HG03342 (cell line): ENCODE results near the gene GPX4.

ENCODE experiments used
- ATAC-seq: cut with Tn5 transposase; IDR thresholded peaks from one replicate; pipeline ENCODE4 v1.9.1; 2021; ENCODE audit warnings: mild to moderate bottlenecking, moderate library complexity; ENCODE audit not compliant: unreplicated experiment

The GPX4 gene, protein sequence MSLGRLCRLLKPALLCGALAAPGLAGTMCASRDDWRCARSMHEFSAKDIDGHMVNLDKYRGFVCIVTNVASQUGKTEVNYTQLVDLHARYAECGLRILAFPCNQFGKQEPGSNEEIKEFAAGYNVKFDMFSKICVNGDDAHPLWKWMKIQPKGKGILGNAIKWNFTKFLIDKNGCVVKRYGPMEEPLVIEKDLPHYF

DNA sequence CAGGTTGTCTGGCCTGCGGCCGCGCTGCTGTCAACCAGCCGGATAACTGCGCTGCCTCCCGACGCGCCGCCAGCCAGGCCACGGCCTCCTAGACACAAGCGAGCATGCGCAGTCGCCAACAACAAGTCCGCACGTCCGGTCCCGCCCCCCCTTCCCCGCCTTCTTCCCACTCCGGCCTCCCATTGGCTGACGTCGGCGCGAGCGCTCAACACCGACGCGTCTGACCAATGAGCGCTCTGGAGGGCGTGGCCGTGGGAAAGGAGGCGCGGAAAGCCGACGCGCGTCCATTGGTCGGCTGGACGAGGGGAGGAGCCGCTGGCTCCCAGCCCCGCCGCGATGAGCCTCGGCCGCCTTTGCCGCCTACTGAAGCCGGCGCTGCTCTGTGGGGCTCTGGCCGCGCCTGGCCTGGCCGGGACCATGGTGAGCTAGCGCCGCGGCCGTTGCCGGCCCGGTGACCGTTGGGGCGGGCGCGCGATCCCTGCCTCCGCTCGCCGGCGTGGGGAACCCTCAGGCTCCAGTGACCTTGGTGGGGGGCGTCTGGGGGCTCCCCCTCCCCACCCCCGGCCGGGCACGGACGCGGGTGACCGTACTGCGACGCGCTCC is at the start of gene GPX4:
TSS of gene GPX4 (plus strand) at position 287 of the 603 bp plus-strand sequence. CDS start at position 337, 50 bp downstream.
- peak; percentile 65 for ATAC-seq

DNA sequence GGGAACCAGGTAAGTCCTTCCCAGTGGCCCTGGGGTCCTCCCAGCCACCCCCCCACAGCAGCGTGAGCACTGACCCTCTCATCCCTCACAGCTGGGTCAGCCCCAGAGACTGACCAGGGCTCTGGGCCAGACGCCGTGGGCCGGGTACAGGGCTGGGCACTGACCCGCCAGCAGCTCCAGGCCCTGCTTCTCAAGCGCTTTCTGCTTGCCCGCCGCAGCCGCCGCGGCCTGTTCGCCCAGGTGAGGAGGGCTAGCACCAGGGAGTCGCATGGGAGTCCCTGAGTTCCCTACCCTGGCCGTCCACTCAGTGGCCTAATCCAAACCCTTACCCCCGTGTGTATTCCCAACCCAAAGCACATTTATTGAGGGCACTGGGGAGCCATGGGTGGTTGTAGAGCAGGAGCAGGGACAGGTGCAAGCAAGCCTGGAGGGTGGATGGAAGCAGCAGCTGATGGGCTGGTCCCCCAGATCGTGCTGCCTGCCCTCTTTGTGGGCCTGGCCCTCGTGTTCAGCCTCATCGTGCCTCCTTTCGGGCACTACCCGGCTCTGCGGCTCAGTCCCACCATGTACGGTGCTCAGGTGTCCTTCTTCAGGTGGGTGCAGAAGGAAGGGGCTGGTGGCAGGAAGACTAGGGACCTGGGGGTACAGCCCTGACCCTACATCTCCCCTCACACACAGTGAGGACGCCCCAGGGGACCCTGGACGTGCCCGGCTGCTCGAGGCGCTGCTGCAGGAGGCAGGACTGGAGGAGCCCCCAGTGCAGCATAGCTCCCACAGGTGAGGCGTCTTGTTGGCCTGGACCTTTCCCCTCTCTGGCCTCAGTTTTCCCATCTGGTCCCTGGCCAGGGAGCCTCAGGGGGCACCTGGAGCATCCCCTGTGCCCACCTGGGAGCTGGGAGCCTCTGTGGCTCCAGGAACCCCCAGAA is 49.4 kb upstream of the GPX4 start:
- no peak for ATAC-seq

DNA sequence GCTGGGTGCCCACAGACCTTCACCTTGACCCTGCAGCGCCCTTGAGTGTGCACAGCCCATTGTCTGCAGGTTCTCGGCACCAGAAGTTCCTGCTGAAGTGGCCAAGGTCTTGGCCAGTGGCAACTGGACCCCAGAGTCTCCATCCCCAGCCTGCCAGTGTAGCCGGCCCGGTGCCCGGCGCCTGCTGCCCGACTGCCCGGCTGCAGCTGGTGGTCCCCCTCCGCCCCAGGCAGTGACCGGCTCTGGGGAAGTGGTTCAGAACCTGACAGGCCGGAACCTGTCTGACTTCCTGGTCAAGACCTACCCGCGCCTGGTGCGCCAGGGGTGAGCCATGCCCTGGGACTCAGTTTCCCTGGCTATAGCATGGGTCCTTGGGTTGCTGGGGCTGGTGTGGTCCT is 48.8 kb upstream of the GPX4 start:
- no peak for ATAC-seq

DNA sequence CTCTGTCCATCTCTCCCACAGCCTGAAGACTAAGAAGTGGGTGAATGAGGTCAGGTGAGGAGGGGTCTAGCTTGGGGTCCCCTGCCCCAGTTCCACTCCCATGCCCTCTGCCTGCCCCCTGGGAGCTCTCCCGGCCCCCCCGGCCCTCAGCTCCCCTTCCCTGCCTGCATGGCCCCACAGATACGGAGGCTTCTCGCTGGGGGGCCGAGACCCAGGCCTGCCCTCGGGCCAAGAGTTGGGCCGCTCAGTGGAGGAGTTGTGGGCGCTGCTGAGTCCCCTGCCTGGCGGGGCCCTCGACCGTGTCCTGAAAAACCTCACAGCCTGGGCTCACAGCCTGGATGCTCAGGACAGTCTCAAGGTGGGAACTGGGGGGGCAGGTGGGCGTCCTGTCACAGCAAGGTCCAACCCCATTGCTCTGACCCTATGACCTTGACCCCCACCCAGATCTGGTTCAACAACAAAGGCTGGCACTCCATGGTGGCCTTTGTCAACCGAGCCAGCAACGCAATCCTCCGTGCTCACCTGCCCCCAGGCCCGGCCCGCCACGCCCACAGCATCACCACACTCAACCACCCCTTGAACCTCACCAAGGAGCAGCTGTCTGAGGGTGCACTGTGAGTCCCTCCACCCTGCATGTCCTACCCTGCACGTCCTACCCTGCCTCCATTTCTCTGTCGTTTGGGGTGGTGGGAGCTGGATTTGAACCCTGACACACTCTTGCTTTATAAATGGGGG is 47.7 kb upstream of the GPX4 start:
- no peak for ATAC-seq

DNA sequence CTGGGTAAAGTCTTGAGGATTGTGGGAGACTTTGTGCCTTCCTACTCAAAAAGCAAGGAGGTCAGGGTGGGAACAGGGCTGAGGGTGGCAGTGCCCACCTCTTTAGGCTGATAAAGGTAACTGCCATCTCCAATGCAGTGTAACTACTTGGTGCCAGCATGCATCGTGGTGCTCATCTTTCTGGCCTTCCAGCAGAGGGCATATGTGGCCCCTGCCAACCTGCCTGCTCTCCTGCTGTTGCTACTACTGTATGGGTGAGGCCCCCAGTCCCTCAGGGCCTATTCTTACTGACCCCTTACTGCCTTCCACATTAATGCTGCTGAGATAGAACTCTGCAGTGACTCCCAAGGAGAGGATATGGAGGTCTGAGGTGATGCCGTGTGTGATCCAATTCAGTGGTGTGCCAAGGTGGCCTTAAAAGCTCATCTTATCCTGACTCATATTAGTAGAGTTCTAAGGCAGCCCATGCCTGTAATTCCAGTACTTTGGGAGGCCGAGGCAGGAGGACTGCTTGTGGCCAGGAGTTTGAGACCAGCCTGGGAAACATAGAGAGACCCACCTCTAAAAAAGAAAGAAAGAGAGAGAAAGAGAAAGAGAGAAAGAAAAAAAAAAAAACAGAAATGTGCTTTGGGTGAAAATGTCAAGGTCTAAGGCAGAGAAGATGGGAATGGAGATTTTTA is 46.5 kb upstream of the GPX4 start:
- ATAC-seq, result no peak

DNA sequence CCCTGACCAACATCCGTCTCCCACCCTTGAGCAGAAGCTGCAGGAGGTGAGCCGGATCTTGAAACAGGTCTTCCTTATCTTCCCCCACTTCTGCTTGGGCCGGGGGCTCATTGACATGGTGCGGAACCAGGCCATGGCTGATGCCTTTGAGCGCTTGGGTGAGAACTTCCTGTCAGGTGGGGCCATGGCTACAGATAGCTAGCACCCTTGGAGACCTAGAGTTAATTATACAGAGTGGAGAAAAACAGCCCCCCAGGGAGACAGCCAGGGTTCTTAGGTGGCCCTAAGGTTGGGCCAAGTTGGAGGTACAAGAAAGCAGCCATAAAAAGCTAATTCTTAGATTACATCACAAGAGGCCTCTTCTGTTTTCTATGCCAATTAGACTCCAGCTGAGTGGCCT is 45.7 kb upstream of the GPX4 start:
- ATAC-seq, result no peak

DNA sequence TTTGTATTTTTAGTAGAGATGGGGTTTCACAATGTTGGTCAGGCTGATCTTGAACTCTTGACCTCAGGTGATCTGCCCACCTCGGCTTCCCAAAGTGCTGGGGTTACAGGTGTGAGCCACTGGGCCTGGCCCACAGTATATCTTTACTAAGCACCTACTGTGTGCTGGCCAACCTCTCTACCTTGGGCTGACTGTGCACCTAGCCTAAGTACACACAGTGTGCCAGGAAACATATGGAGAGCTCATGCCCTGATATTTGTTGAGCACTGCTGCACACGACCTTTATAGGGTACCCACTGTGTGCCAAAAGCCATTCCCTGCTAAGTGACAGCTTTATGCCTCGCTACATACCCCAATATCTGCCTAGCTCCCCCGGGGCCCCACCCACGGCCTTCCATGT is 43.1 kb upstream of the GPX4 start:
- ATAC-seq, result no peak

DNA sequence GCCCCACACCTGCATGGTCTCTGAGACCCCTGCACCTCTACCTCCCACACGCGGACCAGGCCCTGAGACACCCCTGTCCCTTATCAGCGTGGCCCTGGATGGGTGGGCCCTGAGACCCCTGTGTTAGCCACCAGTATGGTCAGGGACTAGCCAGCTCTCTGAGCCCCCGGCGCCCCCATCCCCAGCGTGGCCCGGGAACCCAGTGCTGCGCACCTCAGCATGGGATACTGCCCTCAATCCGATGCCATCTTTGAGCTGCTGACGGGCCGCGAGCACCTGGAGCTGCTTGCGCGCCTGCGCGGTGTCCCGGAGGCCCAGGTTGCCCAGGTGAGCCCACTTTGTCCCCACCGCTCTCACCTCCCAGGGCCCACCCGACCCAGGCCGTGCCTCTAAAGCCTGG is 41.8 kb upstream of the GPX4 start:
- ATAC-seq, result no peak

DNA sequence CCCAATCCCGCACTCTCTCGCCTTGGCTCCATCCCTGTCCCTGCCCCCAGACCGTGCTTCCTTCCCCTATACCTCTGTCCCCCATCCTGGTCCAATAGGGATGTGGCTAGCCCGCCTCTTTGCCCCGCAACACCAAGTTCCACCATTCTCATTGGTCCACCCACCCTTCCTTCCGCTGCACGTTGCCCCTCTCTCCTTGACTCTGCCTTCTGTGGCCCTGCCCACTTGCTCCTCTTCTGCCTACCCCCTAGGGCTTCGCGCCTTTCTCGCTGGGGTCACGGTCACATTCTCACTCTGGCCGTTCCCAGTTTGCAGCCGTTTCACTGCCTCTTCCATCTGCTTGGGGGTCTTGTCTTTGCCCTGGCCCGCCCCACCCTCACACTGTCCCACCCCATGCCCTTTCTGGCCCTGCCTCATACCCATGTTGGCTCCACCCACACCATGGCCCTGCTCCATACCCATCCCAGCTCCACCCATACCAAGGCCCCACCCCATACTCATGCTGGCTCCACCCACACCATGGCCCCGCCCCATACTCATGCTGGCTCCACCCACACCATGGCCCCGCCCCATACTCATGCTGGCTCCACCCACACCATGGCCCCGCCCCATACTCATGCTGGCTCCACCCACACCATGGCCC is 41.3 kb upstream of the GPX4 start:
- ATAC-seq, result no peak

DNA sequence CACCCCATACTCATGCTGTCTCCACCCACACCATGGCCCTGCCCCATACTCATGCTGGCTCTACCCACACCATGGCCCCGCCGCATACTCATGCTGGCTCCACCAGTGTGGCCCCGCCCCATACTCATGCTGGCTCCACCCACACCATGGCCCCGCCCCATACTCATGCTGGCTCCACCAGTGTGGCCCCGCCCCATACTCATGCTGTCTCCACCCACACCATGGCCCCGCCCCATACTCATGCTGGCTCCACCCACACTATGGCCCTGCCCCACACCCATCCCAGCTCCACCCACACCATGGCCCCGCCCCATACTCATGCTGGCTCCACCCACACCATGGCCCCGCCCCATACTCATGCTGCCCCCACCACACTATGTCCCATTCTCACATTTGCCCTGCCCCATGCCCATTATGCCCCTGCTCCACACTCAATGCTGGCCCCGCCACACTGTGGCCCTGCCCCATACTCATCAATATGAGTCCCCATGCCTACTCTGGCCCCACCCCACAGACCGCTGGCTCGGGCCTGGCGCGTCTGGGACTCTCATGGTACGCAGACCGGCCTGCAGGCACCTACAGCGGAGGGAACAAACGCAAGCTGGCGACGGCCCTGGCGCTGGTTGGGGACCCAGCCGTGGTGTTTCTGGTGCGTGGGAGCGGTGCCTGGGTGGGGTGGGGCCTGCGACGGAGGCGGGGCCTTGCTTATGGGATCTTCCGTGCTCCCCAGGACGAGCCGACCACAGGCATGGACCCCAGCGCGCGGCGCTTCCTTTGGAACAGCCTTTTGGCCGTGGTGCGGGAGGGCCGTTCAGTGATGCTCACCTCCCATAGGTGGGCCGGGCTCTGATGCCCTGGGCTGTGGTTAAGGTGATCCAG is 40.5 kb upstream of the GPX4 start:
- no peak for ATAC-seq

DNA sequence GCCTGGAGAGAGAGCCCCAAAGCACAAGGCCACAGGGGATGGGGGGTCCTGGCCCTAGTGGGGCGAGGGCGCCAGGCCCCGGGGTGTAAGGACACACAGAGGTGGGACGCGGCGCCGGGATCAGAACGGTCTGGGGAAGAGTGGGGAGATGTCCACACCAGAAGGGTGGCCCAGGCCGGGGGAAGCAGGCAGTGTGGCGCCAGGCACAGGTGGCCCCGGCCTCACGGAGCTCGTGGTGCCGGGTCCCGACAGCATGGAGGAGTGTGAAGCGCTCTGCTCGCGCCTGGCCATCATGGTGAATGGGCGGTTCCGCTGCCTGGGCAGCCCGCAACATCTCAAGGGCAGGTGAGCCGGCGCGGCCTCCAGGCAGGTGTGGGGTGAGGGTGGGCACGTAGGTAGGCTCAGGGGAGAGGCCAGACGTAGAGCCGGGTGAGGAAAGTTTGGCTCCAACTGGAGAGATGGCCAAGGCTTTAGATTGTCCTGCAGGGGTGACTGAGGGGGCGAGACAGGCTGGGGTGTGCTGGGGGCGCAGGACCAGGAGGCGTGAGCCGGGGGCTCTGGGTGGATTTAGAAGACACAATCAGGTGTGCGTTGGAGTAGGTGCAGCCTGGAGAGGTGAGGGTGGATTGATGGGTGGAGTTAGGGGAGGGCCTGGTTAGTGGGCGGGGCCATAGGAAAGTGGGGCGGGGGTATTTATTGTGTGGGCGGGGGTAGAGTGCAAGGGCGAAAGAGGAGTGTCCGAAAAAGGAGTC is 39.7 kb upstream of the GPX4 start:
- no peak for ATAC-seq

DNA sequence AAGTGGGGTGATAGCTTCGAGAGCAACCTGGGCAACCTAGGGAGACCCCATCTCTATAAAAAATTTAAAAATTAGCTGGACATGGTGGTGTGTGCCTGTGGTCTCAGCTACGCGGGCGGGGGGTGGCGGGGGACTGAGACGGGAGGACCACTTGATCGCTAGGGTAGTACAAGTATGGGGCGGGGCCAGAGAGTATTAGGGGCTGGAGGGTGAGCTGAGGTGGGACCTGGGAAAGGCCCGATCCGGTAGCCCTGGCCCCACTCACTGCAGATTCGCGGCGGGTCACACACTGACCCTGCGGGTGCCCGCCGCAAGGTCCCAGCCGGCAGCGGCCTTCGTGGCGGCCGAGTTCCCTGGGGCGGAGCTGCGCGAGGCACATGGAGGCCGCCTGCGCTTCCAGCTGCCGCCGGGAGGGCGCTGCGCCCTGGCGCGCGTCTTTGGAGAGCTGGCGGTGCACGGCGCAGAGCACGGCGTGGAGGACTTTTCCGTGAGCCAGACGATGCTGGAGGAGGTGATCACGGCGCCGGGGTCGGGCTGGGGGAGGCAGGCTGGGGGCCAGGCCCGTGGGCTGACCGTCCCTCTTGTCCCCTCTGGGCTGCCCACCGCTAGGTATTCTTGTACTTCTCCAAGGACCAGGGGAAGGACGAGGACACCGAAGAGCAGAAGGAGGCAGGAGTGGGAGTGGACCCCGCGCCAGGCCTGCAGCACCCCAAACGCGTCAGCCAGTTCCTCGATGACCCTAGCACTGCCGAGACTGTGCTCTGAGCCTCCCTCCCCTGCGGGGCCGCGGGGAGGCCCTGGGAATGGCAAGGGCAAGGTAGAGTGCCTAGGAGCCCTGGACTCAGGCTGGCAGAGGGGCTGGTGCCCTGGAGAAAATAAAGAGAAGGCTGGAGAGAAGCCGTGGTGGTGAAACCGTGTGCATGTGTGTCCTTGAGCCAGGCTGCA is 38.9 kb upstream of the GPX4 start:
- ATAC-seq, result peak; percentile 31

DNA sequence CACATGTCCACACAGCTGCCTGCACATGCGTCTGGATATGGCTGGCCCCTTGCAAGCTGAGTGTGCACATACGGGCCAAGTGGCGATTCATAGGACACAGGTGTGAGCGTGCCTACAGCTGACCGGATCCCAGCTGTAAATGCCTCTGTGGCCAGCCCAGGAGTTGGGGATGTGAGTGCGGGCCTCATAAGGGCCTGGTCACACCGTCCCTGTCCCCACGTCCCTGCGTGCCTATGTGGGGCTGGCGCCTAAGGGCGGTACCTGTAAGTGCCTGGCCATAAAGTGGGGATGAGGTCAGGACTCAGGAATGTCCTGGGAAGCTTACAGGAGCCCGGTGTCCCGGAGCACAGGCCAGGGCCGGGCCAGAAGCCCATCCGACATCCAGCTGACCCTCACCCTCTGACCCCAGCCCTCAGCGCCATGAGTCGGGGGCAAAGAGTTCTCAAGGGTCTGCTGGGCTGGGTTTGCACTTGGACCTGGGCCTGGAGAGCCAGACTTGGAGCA is 38.1 kb upstream of the GPX4 start:
- ATAC-seq, result no peak

DNA sequence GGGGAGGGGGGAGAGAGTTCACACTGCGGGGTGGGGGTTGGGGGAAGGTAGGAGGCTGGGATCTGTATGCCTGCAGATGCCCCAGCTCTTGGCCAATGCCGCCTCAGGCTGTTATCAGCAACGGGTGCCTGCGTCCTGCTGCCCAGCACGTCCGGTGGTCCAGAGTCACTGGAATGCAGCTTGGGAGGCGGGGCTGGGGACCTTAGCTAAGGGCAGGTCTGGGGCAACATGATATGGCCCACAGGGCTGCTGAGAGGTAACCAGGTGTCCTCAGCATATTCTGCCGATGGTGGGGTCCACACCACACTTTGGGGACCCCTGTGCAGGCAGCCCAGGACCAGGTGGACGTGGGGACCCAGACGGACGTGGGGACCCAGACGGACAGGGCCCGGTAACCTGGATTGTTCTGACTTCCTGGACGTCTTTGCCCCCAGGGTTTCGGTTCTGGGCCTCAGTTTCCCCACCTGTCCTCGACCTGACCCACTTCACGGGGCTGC is 37.5 kb upstream of the GPX4 start:
- no peak for ATAC-seq

DNA sequence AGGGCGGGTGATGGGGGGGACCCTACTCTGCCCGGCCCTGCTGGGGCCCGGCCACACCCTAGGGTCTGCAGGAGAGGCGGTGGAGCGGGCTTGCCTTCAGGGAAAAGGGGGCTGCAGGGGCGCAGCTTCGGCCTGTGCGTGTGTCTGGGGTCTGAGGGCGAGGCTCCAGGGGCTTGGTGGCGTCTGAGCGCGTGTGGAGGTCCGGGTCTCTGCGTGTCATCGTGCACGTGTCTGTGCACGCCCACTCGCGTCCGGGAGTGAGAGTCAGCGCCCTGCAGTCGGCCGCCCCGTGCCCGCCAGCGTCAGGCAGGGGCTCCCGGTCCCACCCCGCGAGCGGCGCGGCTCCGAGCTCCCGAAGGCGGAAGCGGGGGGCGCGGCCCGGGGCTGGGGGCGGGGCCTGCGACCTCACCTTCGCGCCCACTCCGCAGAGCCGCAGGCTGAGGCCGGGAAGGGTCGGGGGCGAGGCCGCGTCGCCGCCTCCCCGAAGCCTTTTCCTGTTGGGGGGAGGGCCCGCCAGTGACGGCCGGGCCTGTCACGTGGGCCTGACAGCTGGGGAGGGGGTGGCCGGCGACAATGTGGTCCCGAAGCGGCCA is 37.0 kb upstream of the GPX4 start, which contains the start of gene ARHGAP45:
TSS of gene ARHGAP45 (plus strand) at position 420 of the 593 bp plus-strand sequence. CDS start 239 bp downstream, outside the sequence.
- no peak for ATAC-seq

DNA sequence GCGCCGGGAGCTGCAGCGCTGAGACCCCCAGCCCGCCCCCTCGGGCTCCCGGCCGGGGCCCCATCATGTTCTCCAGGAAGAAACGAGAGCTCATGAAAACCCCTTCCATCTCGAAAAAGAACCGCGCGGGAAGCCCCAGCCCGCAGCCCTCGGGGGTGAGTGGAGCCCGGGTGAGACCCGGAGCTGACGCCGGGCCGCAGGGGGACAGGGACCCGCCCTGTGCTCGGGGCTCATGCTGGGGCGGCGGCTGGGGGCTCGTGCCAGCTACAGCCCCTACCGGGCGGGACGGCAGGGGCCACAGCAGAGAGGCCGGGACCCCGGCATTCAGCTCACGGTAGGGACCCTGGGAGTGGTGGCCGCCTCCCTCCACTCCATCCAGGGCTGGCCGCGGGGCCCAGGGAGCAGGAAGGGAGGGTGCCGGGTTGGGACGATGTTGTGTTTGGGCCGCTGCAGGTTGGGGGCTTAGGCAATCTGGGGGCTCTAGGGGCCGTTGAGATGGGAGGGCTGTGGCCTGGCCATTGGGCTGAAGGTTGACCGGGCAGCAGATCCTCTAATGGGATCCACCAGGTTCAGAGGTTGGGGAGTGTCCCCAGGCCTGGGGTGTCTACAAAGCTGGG is 36.3 kb upstream of the GPX4 start:
- no peak for ATAC-seq
